HepG2 (cell line): ENCODE data around the gene FAM174C. TPM values are rescaled to one million over a fixed set of nuclear protein-coding genes. Genes with fewer than 3 reads are reported as not detected.

Source experiments
- ARNT ChIP-seq: fragments of 450-650 bp; IDR thresholded peaks from 2 replicates; pipeline ENCODE4 v1.6.1; 2017
- CCDC6 ChIP-seq: sonication (generic); formaldehyde crosslinking; IDR thresholded peaks from 2 replicates; pipeline ENCODE4 v1.8.1; 2022; ENCODE audit warnings: mild to moderate bottlenecking, missing genetic modification reagents, moderate library complexity
- ELF4 ChIP-seq: sonication (generic); formaldehyde crosslinking; IDR thresholded peaks from 2 replicates; pipeline ENCODE4 v1.5.0; 2020; ENCODE audit warnings: missing genetic modification reagents, mild to moderate bottlenecking, moderate library complexity, borderline replicate concordance
- FOXK2 ChIP-seq: fragments of 450-650 bp; IDR thresholded peaks from 2 replicates; pipeline ENCODE4 v1.6.1; 2016
- KAT8 ChIP-seq: IDR thresholded peaks from 2 replicates; pipeline ENCODE4 v1.6.1; 2016; ENCODE audit warnings: missing genetic modification reagents, missing compliant biosample characterization
- KDM2A ChIP-seq: sonication (generic); formaldehyde crosslinking; IDR thresholded peaks from 2 replicates; pipeline ENCODE4 v1.4.0; 2020; ENCODE audit warnings: low read depth, missing genetic modification reagents, borderline replicate concordance
- PTBP1 ChIP-seq: fragments of 200-400 bp; formaldehyde crosslinking; IDR thresholded peaks from 2 replicates; pipeline ENCODE4 v1.6.1; 2018; ENCODE audit warnings: low read length, low read depth; ENCODE audit not compliant: poor library complexity, severe bottlenecking
- RFX1 ChIP-seq: fragments of 450-650 bp; IDR thresholded peaks from 2 replicates; pipeline ENCODE4 v1.6.1; 2017
- SPEN ChIP-seq: sonication (generic); formaldehyde crosslinking; IDR thresholded peaks from 2 replicates; pipeline ENCODE4 v1.5.1; 2020; ENCODE audit warnings: low read depth, mild to moderate bottlenecking, missing genetic modification reagents
- SRSF4 ChIP-seq: fragments of 200-400 bp; formaldehyde crosslinking; IDR thresholded peaks from one replicate; pipeline ENCODE4 v1.6.1; 2018; ENCODE audit warnings: mild to moderate bottlenecking, low read depth, low read length, moderate library complexity; ENCODE audit not compliant: poor library complexity, severe bottlenecking
- TCF7L2 ChIP-seq: IDR thresholded peaks from 2 replicates; pipeline ENCODE4 v1.6.1; 2011; ENCODE audit warnings: mild to moderate bottlenecking, low read depth, low read length, moderate library complexity
- TOE1 ChIP-seq: sonication (generic); formaldehyde crosslinking; IDR thresholded peaks from 2 replicates; pipeline ENCODE4 v1.4.0; 2020; ENCODE audit warnings: mild to moderate bottlenecking, missing genetic modification reagents
- ZFAT ChIP-seq: sonication (generic); formaldehyde crosslinking; conservative IDR thresholded peaks from 2 replicates; pipeline ENCODE4 v1.8.1; 2023; ENCODE audit warnings: missing genetic modification reagents, inconsistent platforms
- ZMYM3 ChIP-seq: sonication (generic); formaldehyde crosslinking; IDR thresholded peaks from 2 replicates; pipeline ENCODE4 v1.5.1; 2020; ENCODE audit warnings: mild to moderate bottlenecking, missing genetic modification reagents
- ZNF33A ChIP-seq: sonication (generic); formaldehyde crosslinking; IDR thresholded peaks from 2 replicates; pipeline ENCODE4 v1.5.1; 2020; ENCODE audit warnings: missing genetic modification reagents, mild to moderate bottlenecking, moderate library complexity, borderline replicate concordance
- ZNF441 ChIP-seq: sonication (generic); formaldehyde crosslinking; IDR thresholded peaks from 2 replicates; pipeline ENCODE4 v1.7.0; 2021; ENCODE audit warnings: missing genetic modification reagents, borderline replicate concordance
- ZNF468 ChIP-seq: sonication (generic); formaldehyde crosslinking; IDR thresholded peaks from 2 replicates; pipeline ENCODE4 v1.8.0; 2022; ENCODE audit warnings: mild to moderate bottlenecking, moderate library complexity, missing genetic modification reagents
- ZNF607 ChIP-seq: sonication (generic); formaldehyde crosslinking; IDR thresholded peaks from 2 replicates; pipeline ENCODE4 v1.5.1; 2020; ENCODE audit warnings: missing genetic modification reagents, mild to moderate bottlenecking, borderline replicate concordance
- ZNF879 ChIP-seq: sonication (generic); formaldehyde crosslinking; IDR thresholded peaks from 2 replicates; pipeline ENCODE4 v1.8.1; 2023; ENCODE audit warnings: missing genetic modification reagents
- ZNF891 ChIP-seq: sonication (generic); formaldehyde crosslinking; IDR thresholded peaks from 2 replicates; pipeline ENCODE4 v1.5.0; 2020; ENCODE audit warnings: mild to moderate bottlenecking, missing genetic modification reagents
- polyA plus RNA-seq, 8 experiments: library from polyadenylated mRNA; depleted of rRNA in 3 of 8; stranded (reverse) in 7 of 8; unstranded in 1 of 8; fragments of >200 nt; fragmentation: Illumina TruSeq in 4 of 8; extraction: Trizol in 4 of 8; gene quantifications; 2 replicates each; pipeline versions ENCODE4 v1.2.1 to v1.2.3, GENCODE V29; 2011 to 2016; ENCODE audit warnings: low read depth in 4 of 8, missing spikeins in 1 of 8, mixed read lengths in 1 of 8; ENCODE audit not compliant: insufficient read depth in 1 of 8
- total RNA-seq, 5 experiments: library from RNA; depleted of rRNA; stranded (reverse); fragments of >200 nt; fragmentation: Illumina TruSeq; extraction: Trizol; gene quantifications; 2 replicates each; pipeline ENCODE4 v1.2.3, GENCODE V29; 2016; ENCODE audit warnings: low read depth in 1 of 5
- TF ChIP-seq, protein P1 (sequence below): sonication (generic); formaldehyde crosslinking; IDR thresholded peaks from 2 replicates; pipeline ENCODE4 v1.8.1; 2023; ENCODE audit warnings: mild to moderate bottlenecking, inconsistent platforms, moderate library complexity, missing genetic modification reagents, borderline replicate concordance
- TF ChIP-seq, protein P2 (sequence below): sonication (generic); formaldehyde crosslinking; IDR thresholded peaks from 2 replicates; pipeline ENCODE4 v1.8.1; 2023; ENCODE audit warnings: mild to moderate bottlenecking, missing genetic modification reagents, borderline replicate concordance
- TF ChIP-seq, protein P3 (sequence below): sonication (generic); formaldehyde crosslinking; IDR thresholded peaks from 2 replicates; pipeline ENCODE4 v1.8.1; 2023; ENCODE audit warnings: missing genetic modification reagents, mild to moderate bottlenecking, borderline replicate concordance
- TF ChIP-seq, protein P4 (sequence below): sonication (generic); formaldehyde crosslinking; IDR thresholded peaks from 2 replicates; pipeline ENCODE4 v1.9.0; 2021; ENCODE audit warnings: missing genetic modification reagents, borderline replicate concordance
- TF ChIP-seq, protein P5 (sequence below): sonication (generic); formaldehyde crosslinking; IDR thresholded peaks from 2 replicates; pipeline ENCODE4 v1.5.0; 2020; ENCODE audit warnings: missing genetic modification reagents, mild to moderate bottlenecking, borderline replicate concordance

The FAM174C gene
- total and polyA plus RNA-seq, 2 of the 13 experiments (the other 11 are each of a cell fraction or from before 2014, with no cell fraction given), result 19.5 to 31.3 TPM

DNA sequence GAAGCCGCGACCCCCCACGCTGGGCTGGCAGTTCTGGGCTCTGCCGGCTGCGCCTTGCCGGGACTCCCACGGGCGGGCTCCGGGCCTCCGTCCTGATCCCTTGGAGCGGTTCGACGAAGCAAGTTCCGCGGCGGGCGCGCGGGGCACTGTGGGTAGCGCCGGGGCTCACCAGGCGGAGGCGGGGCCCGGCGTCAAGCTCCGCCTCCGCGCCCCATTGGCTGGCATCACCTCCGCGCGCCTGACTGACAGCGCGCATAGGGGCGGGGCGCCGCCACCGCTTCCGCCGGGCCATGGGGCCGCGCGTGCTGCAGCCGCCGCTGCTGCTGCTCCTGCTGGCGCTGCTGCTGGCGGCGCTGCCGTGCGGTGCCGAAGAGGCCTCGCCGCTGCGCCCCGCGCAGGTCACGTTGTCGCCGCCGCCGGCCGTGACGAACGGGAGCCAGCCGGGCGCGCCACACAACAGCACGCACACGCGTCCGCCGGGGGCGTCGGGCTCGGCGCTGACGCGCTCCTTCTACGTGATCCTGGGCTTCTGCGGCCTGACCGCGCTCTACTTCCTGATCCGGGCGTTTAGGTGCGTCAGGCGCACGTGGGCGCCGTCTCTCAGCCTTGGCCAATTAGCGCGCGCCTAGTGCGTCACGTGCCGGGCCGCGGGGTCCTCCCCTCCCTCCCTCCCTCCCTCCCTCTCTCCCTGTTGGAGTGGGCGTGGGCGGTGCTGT lies at the start of gene FAM174C (continued):
- TF ChIP-seq SPEN (CRISPR knock-in tag) (peak; percentile 16), ELF4 (CRISPR knock-in tag) (no peak), ZNF879 (peak; percentile 38; the same call in 1 of the 2 replicates), ARNT (no peak), RFX1 (no peak; the same call in 1 of the 2 replicates), ZNF468 (CRISPR knock-in tag) (no peak), ZNF441 (CRISPR knock-in tag) (peak; percentile 55), ZNF891 (CRISPR knock-in tag) (no peak), SRSF4 (no peak), CCDC6 (peak; percentile 98), TCF7L2 (no peak), FOXK2 (no peak), KAT8 (CRISPR knock-in tag) (peak; percentile 80; the same call in 1 of the 2 replicates), PTBP1 (no peak), KDM2A (CRISPR knock-in tag) (peak; percentile 99), TOE1 (CRISPR knock-in tag) (no peak), ZNF607 (CRISPR knock-in tag) (peak; percentile 46), ZNF33A (CRISPR knock-in tag) (no peak), ZMYM3 (CRISPR knock-in tag) (no peak), ZFAT (CRISPR knock-in tag) (no peak)
- TF ChIP-seq, protein P1, sequence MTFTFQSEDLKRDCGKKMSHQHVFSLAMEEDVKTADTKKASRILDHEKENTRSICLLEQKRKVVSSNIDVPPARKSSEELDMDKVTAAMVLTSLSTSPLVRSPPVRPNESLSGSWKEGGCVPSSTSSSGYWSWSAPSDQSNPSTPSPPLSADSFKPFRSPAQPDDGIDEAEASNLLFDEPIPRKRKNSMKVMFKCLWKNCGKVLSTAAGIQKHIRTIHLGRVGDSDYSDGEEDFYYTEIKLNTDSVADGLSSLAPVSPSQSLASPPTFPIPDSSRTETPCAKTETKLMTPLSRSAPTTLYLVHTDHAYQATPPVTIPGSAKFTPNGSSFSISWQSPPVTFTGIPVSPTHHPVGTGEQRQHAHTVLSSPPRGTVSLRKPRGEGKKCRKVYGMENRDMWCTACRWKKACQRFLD (CRISPR knock-in tag), result no peak
- TF ChIP-seq, protein P2, sequence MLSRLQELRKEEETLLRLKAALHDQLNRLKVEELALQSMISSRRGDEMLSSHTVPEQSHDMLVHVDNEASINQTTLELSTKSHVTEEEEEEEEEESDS, result 0 out of 2 replicates have a peak, but pooled peaks have one; percentile 26
- TF ChIP-seq, protein P3, sequence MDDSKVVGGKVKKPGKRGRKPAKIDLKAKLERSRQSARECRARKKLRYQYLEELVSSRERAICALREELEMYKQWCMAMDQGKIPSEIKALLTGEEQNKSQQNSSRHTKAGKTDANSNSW (CRISPR knock-in tag), result peak; percentile 89; the same call in 1 of the 2 replicates
- TF ChIP-seq, protein P4, sequence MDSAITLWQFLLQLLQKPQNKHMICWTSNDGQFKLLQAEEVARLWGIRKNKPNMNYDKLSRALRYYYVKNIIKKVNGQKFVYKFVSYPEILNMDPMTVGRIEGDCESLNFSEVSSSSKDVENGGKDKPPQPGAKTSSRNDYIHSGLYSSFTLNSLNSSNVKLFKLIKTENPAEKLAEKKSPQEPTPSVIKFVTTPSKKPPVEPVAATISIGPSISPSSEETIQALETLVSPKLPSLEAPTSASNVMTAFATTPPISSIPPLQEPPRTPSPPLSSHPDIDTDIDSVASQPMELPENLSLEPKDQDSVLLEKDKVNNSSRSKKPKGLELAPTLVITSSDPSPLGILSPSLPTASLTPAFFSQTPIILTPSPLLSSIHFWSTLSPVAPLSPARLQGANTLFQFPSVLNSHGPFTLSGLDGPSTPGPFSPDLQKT (CRISPR knock-in tag), result peak; percentile 67; the same call in 1 of the 2 replicates
- TF ChIP-seq, protein P5, sequence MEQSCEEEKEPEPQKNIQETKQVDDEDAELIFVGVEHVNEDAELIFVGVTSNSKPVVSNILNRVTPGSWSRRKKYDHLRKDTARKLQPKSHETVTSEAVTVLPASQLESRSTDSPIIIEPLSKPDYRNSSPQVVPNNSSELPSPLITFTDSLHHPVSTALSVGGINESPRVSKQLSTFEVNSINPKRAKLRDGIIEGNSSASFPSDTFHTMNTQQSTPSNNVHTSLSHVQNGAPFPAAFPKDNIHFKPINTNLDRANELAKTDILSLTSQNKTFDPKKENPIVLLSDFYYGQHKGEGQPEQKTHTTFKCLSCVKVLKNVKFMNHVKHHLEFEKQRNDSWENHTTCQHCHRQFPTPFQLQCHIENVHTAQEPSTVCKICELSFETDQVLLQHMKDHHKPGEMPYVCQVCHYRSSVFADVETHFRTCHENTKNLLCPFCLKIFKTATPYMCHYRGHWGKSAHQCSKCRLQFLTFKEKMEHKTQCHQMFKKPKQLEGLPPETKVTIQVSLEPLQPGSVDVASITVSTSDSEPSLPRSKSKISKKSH (CRISPR knock-in tag), result no peak
